PC-3 (cell line): Measurements from ENCODE around the gene HBB. TPM values are rescaled to one million over a fixed set of nuclear protein-coding genes. Genes with fewer than 3 reads are reported as not detected.

Source experiments
- ATAC-seq: fragments of 200-7000 bp; cut with Tn5 transposase; 2 replicates; pipeline ENCODE4 v1.9.1; 2020; ENCODE audit warnings: mild to moderate bottlenecking, moderate library complexity
- BruUV-seq: library from RNA; stranded (reverse); fragments of 400-500 nt; replicated peaks from 2 replicates; lab custom pipeline; 2021; lab: Mats Ljungman, UMichigan
- CTCF ChIA-PET: fragments of 300-600 bp; sonication (Branson Sonifier 250); formaldehyde crosslinking; loops from one replicate; lab custom pipeline; 2022; ENCODE audit warnings: antibody characterized with exemption; lab: Charles Lee
- POLR2A ChIA-PET: fragments of 300-600 bp; sonication (Branson Sonifier 250); formaldehyde crosslinking; loops from one replicate; lab custom pipeline; 2022; ENCODE audit warnings: antibody characterized with exemption; ENCODE audit not compliant: unreplicated experiment; lab: Charles Lee
- DNase-seq: peaks from one replicate; pipeline ENCODE4 v3.0.0-alpha.2; 2015
- H2AFZ ChIP-seq: fragments of 300-600 bp; sonication (generic); 2 replicates; pipeline ENCODE4 v1.6.0; 2016; ENCODE audit warnings: antibody characterized with exemption, low read length
- H3F3A ChIP-seq: fragments of 300-600 bp; sonication (generic); one replicate; pipeline ENCODE4 v1.6.0; 2017; ENCODE audit warnings: antibody characterized with exemption, low read length, control low read depth, mild to moderate bottlenecking; ENCODE audit not compliant: unreplicated experiment
- H3K27ac ChIP-seq: fragments of 300-600 bp; sonication (generic); 2 replicates; pipeline ENCODE4 v1.5.1; 2016; ENCODE audit warnings: mild to moderate bottlenecking, low read length
- H3K27me3 ChIP-seq: fragments of 300-600 bp; sonication (generic); 2 replicates; pipeline ENCODE4 v1.6.1; 2016; ENCODE audit warnings: low read length, mixed read lengths
- H3K36me3 ChIP-seq: fragments of 300-600 bp; sonication (generic); 2 replicates; pipeline ENCODE4 v1.6.1; 2016; ENCODE audit warnings: low read depth, mixed run types, low read length, mixed read lengths
- H3K4me1 ChIP-seq: fragments of 300-600 bp; sonication (generic); 2 replicates; pipeline ENCODE4 v1.5.1; 2016; ENCODE audit warnings: low read length; ENCODE audit not compliant: insufficient read depth
- H3K4me2 ChIP-seq: fragments of 300-600 bp; sonication (generic); 2 replicates; pipeline ENCODE4 v1.6.0; 2016; ENCODE audit warnings: low read length
- H3K4me3 ChIP-seq: fragments of 300-600 bp; sonication (generic); 2 replicates; pipeline ENCODE4 v1.5.1; 2016; ENCODE audit warnings: mild to moderate bottlenecking, low read length, mixed read lengths
- H3K79me2 ChIP-seq: fragments of 300-600 bp; sonication (generic); 2 replicates; pipeline ENCODE4 v1.6.1; 2017; ENCODE audit warnings: low read length, mixed read lengths
- H3K9ac ChIP-seq: fragments of 300-600 bp; sonication (generic); 2 replicates; pipeline ENCODE4 v1.6.0; 2016; ENCODE audit warnings: mild to moderate bottlenecking, low read length
- H3K9me2 ChIP-seq: fragments of 300-600 bp; sonication (generic); replicated peaks from 2 replicates; pipeline ENCODE4 v1.6.1; 2016; ENCODE audit warnings: mixed run types, low read length, mixed read lengths
- H3K9me3 ChIP-seq: fragments of 300-600 bp; sonication (generic); 2 replicates; pipeline ENCODE4 v1.6.1; 2016; ENCODE audit warnings: low read length, mixed read lengths
- H4K20me1 ChIP-seq: fragments of 300-600 bp; sonication (generic); 2 replicates; pipeline ENCODE4 v1.6.1; 2016; ENCODE audit warnings: low read length, mixed read lengths
- EZH2 ChIP-seq: fragments of 300-600 bp; sonication (generic); IDR thresholded peaks from one replicate; pipeline ENCODE4 v1.6.1; 2017; ENCODE audit warnings: antibody characterized with exemption, mild to moderate bottlenecking, low read length; ENCODE audit not compliant: unreplicated experiment
- EZH2phosphoT487 ChIP-seq: fragments of 300-600 bp; sonication (generic); IDR thresholded peaks from 2 replicates; pipeline ENCODE4 v1.6.1; 2018; ENCODE audit warnings: mild to moderate bottlenecking, antibody characterized with exemption, low read length, borderline replicate concordance
- intact Hi-C: fragments of 100-400 bp; cut with micrococcal nuclease; formaldehyde crosslinking; loops from 2 replicates; pipeline ENCODE4 v1.9.0; 2023
- total RNA-seq: library from RNA; depleted of rRNA; stranded (reverse); fragments of >200 nt; gene quantifications from 2 replicates; pipeline ENCODE4 v1.2.3, GENCODE V29; 2014
- TF ChIP-seq, protein P1 (sequence below): fragments of 300-600 bp; sonication (generic); conservative IDR thresholded peaks from 2 replicates; pipeline ENCODE4 v1.5.1; 2017; ENCODE audit warnings: antibody characterized with exemption, low read depth, mild to moderate bottlenecking, low read length

Gene HBB
- total RNA-seq, 1 experiment from 2014 or later = not detected

- no peaks in the 10 kb centered on the region for H3K27me3 ChIP-seq
- no peak overlapping the region for H3K4me3 ChIP-seq
- H3F3A ChIP-seq = no peaks in the 10 kb centered on the region
- intact Hi-C loops = no loop called here
- no peaks in the 10 kb centered on the region for H3K4me1 ChIP-seq
- H3K9me3 ChIP-seq = no peaks in the 10 kb centered on the region
- no peak overlapping the region for H3K27ac ChIP-seq
- ChIA-PET CTCF (interaction anchor here (0.6 kb wide), 1 partner anchor 1788 kb away, joined by 4 read pairs; no protein-coding TSS in a partner anchor), POLR2A (no interaction called here)
- no peak overlapping the region for H3K4me2 ChIP-seq
- DNase-seq = no peak
- ATAC-seq = no peak
- no peaks in the 10 kb centered on the region for H3K9me2 ChIP-seq
- no peaks in the 10 kb centered on the region for H3K36me3 ChIP-seq
- H4K20me1 ChIP-seq = no peaks in the 10 kb centered on the region
- no peaks in the 10 kb centered on the region for H3K79me2 ChIP-seq
- no peak overlapping the region for H3K9ac ChIP-seq
- no peak overlapping the region for H2AFZ ChIP-seq
- BruUV-seq = no TSS peak
- TF ChIP-seq EZH2 (no peak), EZH2phosphoT487 (no peak)
- TF ChIP-seq, protein P1, sequence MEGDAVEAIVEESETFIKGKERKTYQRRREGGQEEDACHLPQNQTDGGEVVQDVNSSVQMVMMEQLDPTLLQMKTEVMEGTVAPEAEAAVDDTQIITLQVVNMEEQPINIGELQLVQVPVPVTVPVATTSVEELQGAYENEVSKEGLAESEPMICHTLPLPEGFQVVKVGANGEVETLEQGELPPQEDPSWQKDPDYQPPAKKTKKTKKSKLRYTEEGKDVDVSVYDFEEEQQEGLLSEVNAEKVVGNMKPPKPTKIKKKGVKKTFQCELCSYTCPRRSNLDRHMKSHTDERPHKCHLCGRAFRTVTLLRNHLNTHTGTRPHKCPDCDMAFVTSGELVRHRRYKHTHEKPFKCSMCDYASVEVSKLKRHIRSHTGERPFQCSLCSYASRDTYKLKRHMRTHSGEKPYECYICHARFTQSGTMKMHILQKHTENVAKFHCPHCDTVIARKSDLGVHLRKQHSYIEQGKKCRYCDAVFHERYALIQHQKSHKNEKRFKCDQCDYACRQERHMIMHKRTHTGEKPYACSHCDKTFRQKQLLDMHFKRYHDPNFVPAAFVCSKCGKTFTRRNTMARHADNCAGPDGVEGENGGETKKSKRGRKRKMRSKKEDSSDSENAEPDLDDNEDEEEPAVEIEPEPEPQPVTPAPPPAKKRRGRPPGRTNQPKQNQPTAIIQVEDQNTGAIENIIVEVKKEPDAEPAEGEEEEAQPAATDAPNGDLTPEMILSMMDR = no peak
Observed at GRCh38 chr11:5272395-5273017, 45.6 kb upstream of the HBB start.

- Histone ChIP-seq H2AFZ (no peak within 1 kb of the TSS), H4K20me1 (no peaks in the 10 kb centered on the region), H3K9me2 (no peaks in the 10 kb centered on the region), H3K27ac (no peak within 1 kb of the TSS), H3K4me3 (no peak within 1 kb of the TSS), H3K27me3 (no peaks in the 10 kb centered on the region), H3K79me2 (no peaks in the 10 kb centered on the region), H3K9ac (no peak within 1 kb of the TSS), H3F3A (no peaks in the 10 kb centered on the region), H3K4me2 (no peak within 1 kb of the TSS), H3K9me3 (no peaks in the 10 kb centered on the region), H3K4me1 (no peaks in the 10 kb centered on the region), H3K36me3 (no peaks in the 10 kb centered on the region)
- intact Hi-C loops = no loop called here
- CTCF ChIA-PET = no interaction called here
- no peak for ATAC-seq
- no TSS peak for BruUV-seq
- TF ChIP-seq, protein P1 = no peak
- TF ChIP-seq EZH2 (no peak), EZH2phosphoT487 (no peak)
- no peak for DNase-seq
- POLR2A ChIA-PET = no interaction called here
Observed at GRCh38 chr11:5269715-5270147, 42.9 kb upstream of the HBB start, which contains the start of gene HBE1. Gene HBE1 (minus strand): TSS chr11:5269945. CDS start chr11:5269890, 55 bp downstream.

DNA sequence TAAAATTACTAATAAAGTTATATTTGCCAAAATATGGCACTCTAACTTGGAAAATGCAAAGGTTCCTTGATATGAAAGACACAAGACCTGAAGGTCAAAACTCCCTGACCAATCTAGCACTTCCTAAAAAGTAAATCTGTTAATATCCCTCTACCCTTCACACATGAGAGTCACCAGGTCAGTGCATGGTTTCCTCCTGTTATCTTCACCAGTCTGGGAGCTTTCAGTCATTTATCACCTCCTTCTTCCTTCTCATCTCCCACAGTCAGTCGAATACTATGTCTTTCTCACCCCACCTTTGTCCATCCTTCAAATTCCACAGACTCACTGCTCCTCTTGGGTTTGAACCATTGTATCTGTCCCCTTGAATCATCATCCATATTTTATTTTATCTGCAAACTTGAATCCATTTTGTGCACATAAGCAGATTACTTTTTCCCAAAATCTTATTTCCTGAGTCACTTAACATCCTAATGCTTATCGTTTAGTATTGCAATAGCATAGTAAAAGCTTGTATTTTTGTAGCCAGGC, 40.2 kb upstream of the HBB start:
- intact Hi-C loops = no loop called here
- Histone ChIP-seq H4K20me1 (no peaks in the 10 kb centered on the region), H3K36me3 (no peaks in the 10 kb centered on the region), H3F3A (no peaks in the 10 kb centered on the region), H3K4me2 (no peak overlapping the region), H2AFZ (no peak overlapping the region), H3K27me3 (no peaks in the 10 kb centered on the region), H3K4me3 (no peak overlapping the region), H3K9me3 (no peaks in the 10 kb centered on the region), H3K4me1 (no peaks in the 10 kb centered on the region), H3K9ac (no peak overlapping the region), H3K9me2 (no peaks in the 10 kb centered on the region), H3K27ac (no peak overlapping the region), H3K79me2 (no peaks in the 10 kb centered on the region)
- TF ChIP-seq EZH2phosphoT487 (no peak), EZH2 (no peak)
- TF ChIP-seq, protein P1 = no peak
- no TSS peak for BruUV-seq
- ChIA-PET POLR2A (no interaction called here), CTCF (no interaction called here)
- no peak for DNase-seq
- ATAC-seq = no peak
